ENCODE data around the gene RASGRP4. TPM values are rescaled to one million over a fixed set of nuclear protein-coding genes. Genes with fewer than 3 reads are reported as not detected.

Gene RASGRP4
- total RNA-seq, 1 experiment from 2014 or later: not detected

GRCh38 chr19:38376576-38376975, 49.4 kb downstream of the RASGRP4 start:
- Histone ChIP-seq H3K4me3 (ENCODE audit: low read depth, low read length) (no peak overlapping the region), H3K9me3 (no peaks in the 10 kb centered on the region), H3K27me3 (replicated peaks; ENCODE audit: control insufficient read depth, insufficient read depth, low read length) (no peaks in the 10 kb centered on the region), H3K4me1 (0 out of 2 replicates have a peak, but pooled peaks cover 4% of the 10 kb centered on the region), H3K36me3 (ENCODE audit: control insufficient read depth, insufficient read depth, low read length) (peaks cover 2% of the 10 kb centered on the region)
- H3K4me3 Mint-ChIP-seq (ENCODE audit: unreplicated experiment): peak overlapping the region; percentile 90
- intact Hi-C loops (cut with micrococcal nuclease; ENCODE audit: unreplicated experiment): no loop called here
- CTCF ChIA-PET: no interaction called here
- DNase-seq: no peak
- H3K4me1 Mint-ChIP-seq (ENCODE audit: low read depth, unreplicated experiment): peaks cover 6% of the 10 kb centered on the region
- no peaks in the 10 kb centered on the region for H3K9me3 Mint-ChIP-seq (ENCODE audit: unreplicated experiment)
- POLR2A ChIA-PET: interaction anchor here (0.6 kb wide), 2 partner anchors 13 to 918 kb away, joined by 3 to 8 read pairs; no protein-coding TSS in a partner anchor
- H3K36me3 Mint-ChIP-seq (ENCODE audit: insufficient read depth, unreplicated experiment): peaks cover 49% of the 10 kb centered on the region
- H3K27me3 Mint-ChIP-seq (ENCODE audit: insufficient read depth, unreplicated experiment): no peaks in the 10 kb centered on the region
- no peak overlapping the region for H3K27ac Mint-ChIP-seq (ENCODE audit: unreplicated experiment)
- TF ChIP-seq CTCF (IDR thresholded peaks at IDR 0.05; ENCODE audit: insufficient read depth in 1 of 2, low read depth in 1 of 2, low read length in 1 of 2, severe bottlenecking in 1 of 2, unreplicated experiment in 1 of 2): no peak
- BruUV-seq (replicated peaks): no TSS peak

GRCh38 chr19:38375748-38376147, 50.3 kb downstream of the RASGRP4 start:
- H3K4me1 Mint-ChIP-seq (ENCODE audit: low read depth, unreplicated experiment): peaks cover 6% of the 10 kb centered on the region
- no peak for TF ChIP-seq CTCF (IDR thresholded peaks at IDR 0.05; ENCODE audit: insufficient read depth in 1 of 2, low read depth in 1 of 2, low read length in 1 of 2, severe bottlenecking in 1 of 2, unreplicated experiment in 1 of 2)
- H3K36me3 Mint-ChIP-seq (ENCODE audit: insufficient read depth, unreplicated experiment): peaks cover 42% of the 10 kb centered on the region
- 0 out of 2 replicates have a peak, but pooled peaks cover 4% of the 10 kb centered on the region for H3K4me1 ChIP-seq
- H3K9me3 ChIP-seq: no peaks in the 10 kb centered on the region
- peak overlapping the region; percentile 95 for H3K4me3 ChIP-seq (ENCODE audit: low read depth, low read length)
- no peaks in the 10 kb centered on the region; the same call in 1 of the 2 replicates for H3K36me3 ChIP-seq (ENCODE audit: control insufficient read depth, insufficient read depth, low read length)
- POLR2A ChIA-PET: interaction anchor here (0.6 kb wide), 1 partner anchor 14 kb away, joined by 8 read pairs; no protein-coding TSS in a partner anchor
- H3K4me3 Mint-ChIP-seq (ENCODE audit: unreplicated experiment): peak overlapping the region; percentile 90
- peak overlapping the region; percentile 92 for H3K27ac Mint-ChIP-seq (ENCODE audit: unreplicated experiment)
- no peak for DNase-seq
- intact Hi-C loops (cut with micrococcal nuclease; ENCODE audit: unreplicated experiment): no loop called here
- no peaks in the 10 kb centered on the region for H3K9me3 Mint-ChIP-seq (ENCODE audit: unreplicated experiment)
- H3K27me3 ChIP-seq (replicated peaks; ENCODE audit: control insufficient read depth, insufficient read depth, low read length): no peaks in the 10 kb centered on the region
- H3K27me3 Mint-ChIP-seq (ENCODE audit: insufficient read depth, unreplicated experiment): no peaks in the 10 kb centered on the region
- BruUV-seq (replicated peaks): no TSS peak
- CTCF ChIA-PET: interaction anchor here (0.7 to 2.8 kb wide), 3 partner anchors 12 to 150 kb away, joined by 3 to 58 read pairs (median 3); partner anchors contain the start of genes FAM98C and GGN

- DNase-seq: no peak
- intact Hi-C loops (cut with micrococcal nuclease; ENCODE audit: unreplicated experiment): no loop called here
- Mint-ChIP-seq H3K9me3 (ENCODE audit: unreplicated experiment) (no peaks in the 10 kb centered on the region), H3K4me1 (ENCODE audit: low read depth, unreplicated experiment) (peaks cover 11% of the 10 kb centered on the region), H3K4me3 (ENCODE audit: unreplicated experiment) (peak overlapping the region; percentile 90), H3K27me3 (ENCODE audit: insufficient read depth, unreplicated experiment) (no peaks in the 10 kb centered on the region), H3K27ac (ENCODE audit: unreplicated experiment) (peak overlapping the region; percentile 92), H3K36me3 (ENCODE audit: insufficient read depth, unreplicated experiment) (peaks cover 40% of the 10 kb centered on the region)
- Histone ChIP-seq H3K9me3 (no peaks in the 10 kb centered on the region), H3K36me3 (ENCODE audit: control insufficient read depth, insufficient read depth, low read length) (no peaks in the 10 kb centered on the region; the same call in 1 of the 2 replicates), H3K4me1 (0 out of 2 replicates have a peak, but pooled peaks cover 4% of the 10 kb centered on the region), H3K4me3 (ENCODE audit: low read depth, low read length) (peak overlapping the region; percentile 95), H3K27me3 (replicated peaks; ENCODE audit: control insufficient read depth, insufficient read depth, low read length) (no peaks in the 10 kb centered on the region)
- POLR2A ChIA-PET: interaction anchor here (0.6 to 1.9 kb wide), 6 partner anchors 9 to 468 kb away, joined by 3 to 26 read pairs (median 8); partner anchors contain the start of genes FAM98C, GGN, SIPA1L3 and SPRED3
- no peak for TF ChIP-seq CTCF (IDR thresholded peaks at IDR 0.05; ENCODE audit: insufficient read depth in 1 of 2, low read depth in 1 of 2, low read length in 1 of 2, severe bottlenecking in 1 of 2, unreplicated experiment in 1 of 2)
- no TSS peak for BruUV-seq (replicated peaks)
- CTCF ChIA-PET: interaction anchor here (0.6 to 2.8 kb wide), 9 partner anchors 12 to 260 kb away, joined by 3 to 58 read pairs (median 4); partner anchors contain the start of genes FAM98C, GGN and KCNK6
Observed at GRCh38 chr19:38375098-38375493, 50.9 kb downstream of the RASGRP4 start.
